ENCODE measurements around the gene OTUB1. TPM values are rescaled to one million over a fixed set of nuclear protein-coding genes. Genes with fewer than 3 reads are reported as not detected.

OTUB1 gene
- polyA plus RNA-seq, 1 donor = 79.5 TPM

DNA sequence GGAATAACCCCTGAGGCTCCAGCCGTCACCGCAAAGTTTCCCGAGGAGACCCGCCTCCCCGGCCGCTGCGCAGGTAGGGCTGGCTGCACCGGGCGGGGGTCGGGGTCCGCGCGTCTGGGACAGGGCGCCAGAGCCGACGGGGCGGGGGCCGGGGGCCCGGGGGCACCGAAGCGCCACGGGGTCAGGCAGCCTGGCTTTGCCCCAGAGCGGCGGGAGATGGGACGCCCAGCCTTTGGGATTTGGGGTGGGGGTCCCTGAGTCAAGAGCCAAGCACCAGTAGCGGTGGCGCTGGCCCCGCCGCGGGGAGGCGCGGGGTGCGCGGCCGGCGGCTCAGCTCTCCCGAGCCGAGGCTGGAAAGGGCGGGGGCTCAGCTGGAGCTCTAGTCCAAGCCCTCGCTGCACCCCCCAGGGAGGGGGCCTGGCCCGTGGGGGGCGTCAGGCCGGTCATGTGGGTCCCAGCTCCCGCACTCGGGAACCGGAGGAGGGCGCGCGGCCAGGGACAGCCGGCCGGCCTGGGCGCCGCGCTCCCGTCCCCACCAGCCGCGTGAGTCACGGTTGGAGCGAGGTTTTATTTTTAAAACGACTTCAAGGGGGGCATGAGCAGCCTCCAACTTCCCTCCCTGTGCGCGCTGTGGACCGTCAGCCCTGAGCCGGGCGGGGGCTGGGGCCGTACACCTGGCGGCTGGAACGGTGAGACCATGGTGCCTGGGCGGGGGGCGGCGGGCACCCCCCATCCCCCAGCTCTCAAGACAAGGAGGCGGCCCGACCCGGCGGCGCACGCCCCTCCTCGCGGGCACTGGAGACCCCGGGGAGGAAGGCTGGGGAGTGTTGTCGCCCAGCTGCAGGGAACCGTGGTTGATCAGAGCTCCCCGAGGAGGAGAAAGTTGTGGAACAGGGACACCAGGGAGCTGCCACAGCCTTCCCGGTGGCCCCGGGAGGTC lies 50.1 kb downstream of the OTUB1 start:
- peak overlapping the region; percentile 16 for H3K4me3 ChIP-seq (ENCODE audit: low read length)
- H3K27ac ChIP-seq (ENCODE audit: low read length) = no peak overlapping the region
- H3K4me1 ChIP-seq (ENCODE audit: control insufficient read depth, insufficient read depth, low read length) = no peaks in the 10 kb centered on the region
- peaks cover 41% of the 10 kb centered on the region for H3K27me3 ChIP-seq (ENCODE audit: control insufficient read depth, insufficient read depth, low read length)
- H3K9me3 ChIP-seq (ENCODE audit: control insufficient read depth, low read depth, low read length) = peaks cover 3% of the 10 kb centered on the region
- WGBS (ENCODE audit: insufficient coverage, low lambda C conversion rate) = no CpG with 5 or more reads among the region's 85 CpGs
- DNase-seq = peak in 1 of 2 donors; percentile 31
- H3K36me3 ChIP-seq (ENCODE audit: control insufficient read depth, insufficient read depth, low read length) = no peaks in the 10 kb centered on the region

DNA sequence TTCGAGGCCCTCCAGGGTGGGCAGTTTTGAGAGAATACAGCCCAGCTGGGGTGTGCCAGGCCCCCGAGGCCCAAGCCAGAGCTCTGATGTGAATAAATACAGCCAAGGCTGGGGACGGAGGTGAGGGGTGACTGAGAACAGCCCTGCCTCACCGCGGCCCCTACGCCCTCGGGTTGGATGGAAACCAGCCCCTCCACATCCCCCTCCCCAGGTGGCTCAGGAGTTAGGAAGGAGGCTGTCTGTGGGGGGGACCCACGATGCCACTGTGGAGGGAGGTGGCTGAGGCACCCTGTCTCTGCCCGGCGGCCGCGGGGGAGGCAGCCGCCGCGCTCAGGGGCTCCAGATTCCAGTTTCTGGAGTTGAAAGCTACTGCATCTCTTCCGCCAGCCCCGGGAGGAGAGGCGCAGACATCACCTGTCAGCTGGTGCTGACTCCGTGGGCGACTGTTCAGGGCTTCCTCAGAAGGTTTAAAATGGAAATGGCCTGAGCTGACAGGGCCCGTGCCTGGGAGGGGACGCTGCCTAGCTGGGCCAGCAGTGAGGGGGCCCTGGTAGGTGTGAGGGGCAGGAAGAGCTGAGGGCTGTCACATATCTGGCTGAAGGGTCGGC lies 50.9 kb downstream of the OTUB1 start:
- no peak for DNase-seq
- no CpG with 5 or more reads among the region's 23 CpGs for WGBS (ENCODE audit: insufficient coverage, low lambda C conversion rate)
- Histone ChIP-seq H3K4me1 (ENCODE audit: control insufficient read depth, insufficient read depth, low read length) (no peaks in the 10 kb centered on the region), H3K36me3 (ENCODE audit: control insufficient read depth, insufficient read depth, low read length) (no peaks in the 10 kb centered on the region), H3K27me3 (ENCODE audit: control insufficient read depth, insufficient read depth, low read length) (peaks cover 41% of the 10 kb centered on the region), H3K27ac (ENCODE audit: low read length) (no peak overlapping the region), H3K4me3 (ENCODE audit: low read length) (peak overlapping the region; percentile 16), H3K9me3 (ENCODE audit: control insufficient read depth, low read depth, low read length) (peaks cover 3% of the 10 kb centered on the region)

- Histone ChIP-seq H3K36me3 (ENCODE audit: control insufficient read depth, insufficient read depth, low read length) (no peaks in the 10 kb centered on the region), H3K4me3 (ENCODE audit: low read length) (no peak overlapping the region), H3K27ac (ENCODE audit: low read length) (no peak overlapping the region), H3K9me3 (ENCODE audit: control insufficient read depth, low read depth, low read length) (peaks cover 3% of the 10 kb centered on the region), H3K4me1 (ENCODE audit: control insufficient read depth, insufficient read depth, low read length) (no peaks in the 10 kb centered on the region), H3K27me3 (ENCODE audit: control insufficient read depth, insufficient read depth, low read length) (peaks cover 39% of the 10 kb centered on the region)
- no CpG with 5 or more reads among the region's 4 CpGs for WGBS (ENCODE audit: insufficient coverage, low lambda C conversion rate)
- DNase-seq = no peak
Observed at GRCh38 chr11:64038500-64038899, 52.3 kb downstream of the OTUB1 start.

- H3K36me3 ChIP-seq (ENCODE audit: control insufficient read depth, insufficient read depth, low read length) = no peaks in the 10 kb centered on the region
- WGBS (ENCODE audit: insufficient coverage, low lambda C conversion rate) = no CpG with 5 or more reads among the region's 16 CpGs
- H3K27me3 ChIP-seq (ENCODE audit: control insufficient read depth, insufficient read depth, low read length) = peaks cover 34% of the 10 kb centered on the region
- H3K27ac ChIP-seq (ENCODE audit: low read length) = no peak overlapping the region
- H3K9me3 ChIP-seq (ENCODE audit: control insufficient read depth, low read depth, low read length) = peaks cover 3% of the 10 kb centered on the region
- no peak overlapping the region for H3K4me3 ChIP-seq (ENCODE audit: low read length)
- DNase-seq = no peak
- no peaks in the 10 kb centered on the region for H3K4me1 ChIP-seq (ENCODE audit: control insufficient read depth, insufficient read depth, low read length)
Observed at GRCh38 chr11:64039012-64039665, 52.9 kb downstream of the OTUB1 start.

- no peak overlapping the region for H3K27ac ChIP-seq (ENCODE audit: low read length)
- 80% methylated on average over 2 of the region's 20 CpGs for WGBS (ENCODE audit: insufficient coverage, low lambda C conversion rate)
- H3K4me3 ChIP-seq (ENCODE audit: low read length) = no peak overlapping the region
- DNase-seq = no peak
- peaks cover 3% of the 10 kb centered on the region for H3K9me3 ChIP-seq (ENCODE audit: control insufficient read depth, low read depth, low read length)
- peaks cover 21% of the 10 kb centered on the region for H3K27me3 ChIP-seq (ENCODE audit: control insufficient read depth, insufficient read depth, low read length)
- no peaks in the 10 kb centered on the region for H3K4me1 ChIP-seq (ENCODE audit: control insufficient read depth, insufficient read depth, low read length)
- H3K36me3 ChIP-seq (ENCODE audit: control insufficient read depth, insufficient read depth, low read length) = no peaks in the 10 kb centered on the region
Observed at GRCh38 chr11:64040684-64041322, 54.6 kb downstream of the OTUB1 start.

GRCh38 chr11:64041846-64042245 lies 55.6 kb downstream of the OTUB1 start:
- no peak overlapping the region for H3K27ac ChIP-seq (ENCODE audit: low read length)
- no CpG with 5 or more reads among the region's 9 CpGs for WGBS (ENCODE audit: insufficient coverage, low lambda C conversion rate)
- no peak overlapping the region for H3K4me3 ChIP-seq (ENCODE audit: low read length)
- no peaks in the 10 kb centered on the region for H3K4me1 ChIP-seq (ENCODE audit: control insufficient read depth, insufficient read depth, low read length)
- peaks cover 3% of the 10 kb centered on the region for H3K9me3 ChIP-seq (ENCODE audit: control insufficient read depth, low read depth, low read length)
- H3K36me3 ChIP-seq (ENCODE audit: control insufficient read depth, insufficient read depth, low read length) = no peaks in the 10 kb centered on the region
- peaks cover 12% of the 10 kb centered on the region for H3K27me3 ChIP-seq (ENCODE audit: control insufficient read depth, insufficient read depth, low read length)
- DNase-seq = no peak

DNA sequence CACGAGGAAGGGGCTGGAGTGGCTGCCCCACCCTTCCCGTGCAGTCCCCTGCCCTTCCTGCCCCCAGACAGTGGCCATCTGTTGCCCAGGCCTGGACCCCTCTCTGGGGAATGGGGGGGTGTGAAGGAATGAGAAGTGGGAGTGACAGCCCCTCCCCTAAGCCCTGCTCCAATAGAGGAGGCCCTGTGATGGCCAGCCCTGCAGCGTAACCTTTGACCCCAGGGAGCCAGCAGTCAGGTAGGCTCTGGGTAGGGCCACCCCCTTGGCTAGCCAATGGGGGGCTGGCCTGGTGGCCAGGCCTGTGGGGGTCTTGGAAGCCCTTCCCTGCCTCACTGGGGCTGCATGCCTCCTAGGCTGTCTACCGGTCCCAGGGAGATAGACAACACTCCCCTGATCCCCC lies 56.1 kb downstream of the OTUB1 start:
- Histone ChIP-seq H3K27ac (ENCODE audit: low read length) (no peak overlapping the region), H3K27me3 (ENCODE audit: control insufficient read depth, insufficient read depth, low read length) (peaks cover 7% of the 10 kb centered on the region), H3K4me1 (ENCODE audit: control insufficient read depth, insufficient read depth, low read length) (no peaks in the 10 kb centered on the region), H3K4me3 (ENCODE audit: low read length) (no peak overlapping the region), H3K9me3 (ENCODE audit: control insufficient read depth, low read depth, low read length) (no peaks in the 10 kb centered on the region), H3K36me3 (ENCODE audit: control insufficient read depth, insufficient read depth, low read length) (no peaks in the 10 kb centered on the region)
- no peak for DNase-seq
- WGBS (ENCODE audit: insufficient coverage, low lambda C conversion rate) = no CpG with 5 or more reads among the region's 4 CpGs

DNA sequence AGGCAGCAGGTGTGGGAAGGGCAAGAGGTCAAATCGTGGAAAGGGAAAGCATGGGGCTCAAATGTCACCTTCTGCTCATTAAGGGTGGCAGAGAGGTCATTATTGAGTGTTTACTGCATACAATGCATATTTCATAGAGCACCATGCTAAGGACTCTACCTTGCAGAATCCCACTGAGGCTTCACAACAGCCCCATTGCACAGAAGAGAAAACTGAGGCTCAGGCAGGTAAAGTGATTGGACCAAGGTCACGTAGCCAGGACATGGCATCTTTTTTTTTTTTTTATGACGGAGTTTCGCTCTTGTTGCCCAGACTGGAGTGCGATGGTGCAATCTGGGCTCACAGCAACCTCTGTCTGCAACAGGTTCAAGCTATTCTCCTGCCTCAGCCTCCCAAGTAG lies 57.3 kb downstream of the OTUB1 start:
- WGBS (ENCODE audit: insufficient coverage, low lambda C conversion rate) = no CpG with 5 or more reads among the region's 5 CpGs
- Histone ChIP-seq H3K4me3 (ENCODE audit: low read length) (no peak overlapping the region), H3K36me3 (ENCODE audit: control insufficient read depth, insufficient read depth, low read length) (no peaks in the 10 kb centered on the region), H3K27me3 (ENCODE audit: control insufficient read depth, insufficient read depth, low read length) (no peaks in the 10 kb centered on the region), H3K9me3 (ENCODE audit: control insufficient read depth, low read depth, low read length) (no peaks in the 10 kb centered on the region), H3K27ac (ENCODE audit: low read length) (no peak overlapping the region), H3K4me1 (ENCODE audit: control insufficient read depth, insufficient read depth, low read length) (no peaks in the 10 kb centered on the region)
- no peak for DNase-seq

DNA sequence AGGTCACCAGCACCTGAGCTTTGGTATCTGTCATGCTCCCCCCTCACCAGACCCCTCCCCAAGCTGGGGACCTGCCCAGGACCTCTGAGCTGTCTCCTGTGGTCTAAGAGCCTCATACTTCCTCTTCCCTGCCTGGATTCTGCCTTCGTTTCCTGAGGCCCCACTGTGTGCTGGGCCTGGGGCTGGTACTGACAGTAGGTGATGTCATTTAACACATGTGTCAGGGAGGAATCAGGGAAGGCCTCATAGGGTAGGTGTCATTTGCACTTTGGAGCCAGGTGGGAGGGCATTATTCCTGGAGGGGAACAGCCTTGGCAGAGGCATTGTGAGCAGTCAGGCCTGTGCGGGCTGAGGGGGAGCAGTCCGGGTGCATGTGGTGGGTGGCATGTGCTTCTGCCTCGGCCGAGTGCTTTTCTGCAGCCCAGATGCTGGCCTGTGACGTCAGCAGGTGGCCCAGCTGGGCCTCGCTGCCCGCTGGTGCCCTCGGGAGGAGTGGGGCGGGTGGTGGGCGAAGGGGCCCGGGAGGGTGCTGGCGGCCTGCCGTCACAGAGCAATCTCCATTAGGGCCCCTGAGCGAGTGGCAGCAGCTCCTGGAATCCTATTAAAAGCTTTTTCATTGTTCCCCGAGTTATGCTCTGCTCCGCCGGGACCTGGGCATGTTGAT lies 58.6 kb downstream of the OTUB1 start:
- Histone ChIP-seq H3K4me3 (ENCODE audit: low read length) (no peak overlapping the region), H3K4me1 (ENCODE audit: control insufficient read depth, insufficient read depth, low read length) (no peaks in the 10 kb centered on the region), H3K27me3 (ENCODE audit: control insufficient read depth, insufficient read depth, low read length) (no peaks in the 10 kb centered on the region), H3K9me3 (ENCODE audit: control insufficient read depth, low read depth, low read length) (no peaks in the 10 kb centered on the region), H3K27ac (ENCODE audit: low read length) (no peak overlapping the region), H3K36me3 (ENCODE audit: control insufficient read depth, insufficient read depth, low read length) (no peaks in the 10 kb centered on the region)
- no CpG with 5 or more reads among the region's 18 CpGs for WGBS (ENCODE audit: insufficient coverage, low lambda C conversion rate)
- DNase-seq = no peak

DNA sequence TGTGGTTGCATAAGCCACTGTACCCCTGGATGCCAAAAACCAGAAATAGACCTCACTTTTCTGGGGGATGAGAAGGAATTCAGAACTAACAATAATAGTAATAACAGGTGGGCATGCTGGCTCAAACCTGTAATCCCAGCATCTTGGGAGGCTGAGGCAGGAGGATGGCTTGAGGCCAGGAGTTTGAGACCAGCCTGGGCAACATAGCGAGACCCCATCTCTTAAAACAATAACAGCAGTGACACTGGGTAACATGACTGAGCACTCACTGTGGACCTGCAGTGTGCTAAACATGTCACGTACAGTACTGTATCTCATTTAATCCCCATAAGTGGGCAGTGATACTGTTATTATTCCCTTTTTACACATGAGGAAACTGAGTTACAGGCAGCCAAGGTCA lies 59.5 kb downstream of the OTUB1 start:
- DNase-seq = no peak
- no peaks in the 10 kb centered on the region for H3K27me3 ChIP-seq (ENCODE audit: control insufficient read depth, insufficient read depth, low read length)
- no peaks in the 10 kb centered on the region for H3K4me1 ChIP-seq (ENCODE audit: control insufficient read depth, insufficient read depth, low read length)
- H3K9me3 ChIP-seq (ENCODE audit: control insufficient read depth, low read depth, low read length) = no peaks in the 10 kb centered on the region
- H3K4me3 ChIP-seq (ENCODE audit: low read length) = no peak overlapping the region
- no peak overlapping the region for H3K27ac ChIP-seq (ENCODE audit: low read length)
- H3K36me3 ChIP-seq (ENCODE audit: control insufficient read depth, insufficient read depth, low read length) = no peaks in the 10 kb centered on the region
- no CpG with 5 or more reads among the region's 2 CpGs for WGBS (ENCODE audit: insufficient coverage, low lambda C conversion rate)

Data from large intestine (tissue), 3 donors.